Measurements from ENCODE around the gene AMELX.

Gene AMELX

GRCh38 chrX:11265352-11265751 is 27.9 kb upstream of the AMELX start:
- no peak for TF ChIP-seq CTCF (IDR thresholded peaks at IDR 0.05)

GRCh38 chrX:11266573-11267003 is 26.6 kb upstream of the AMELX start:
- no peak for TF ChIP-seq CTCF (IDR thresholded peaks at IDR 0.05)

- TF ChIP-seq CTCF (IDR thresholded peaks at IDR 0.05) = no peak
Observed at GRCh38 chrX:11267425-11267824, 25.8 kb upstream of the AMELX start.

GRCh38 chrX:11269006-11269405 is 24.2 kb upstream of the AMELX start:
- no peak for TF ChIP-seq CTCF (IDR thresholded peaks at IDR 0.05)

- no peak for TF ChIP-seq CTCF (IDR thresholded peaks at IDR 0.05)
Observed at GRCh38 chrX:11269996-11270395, 23.2 kb upstream of the AMELX start.

GRCh38 chrX:11272290-11272689 is 20.9 kb upstream of the AMELX start:
- TF ChIP-seq CTCF (IDR thresholded peaks at IDR 0.05) = no peak

- TF ChIP-seq CTCF (IDR thresholded peaks at IDR 0.05) = no peak
Observed at GRCh38 chrX:11272863-11273262, 20.4 kb upstream of the AMELX start.

GRCh38 chrX:11273544-11273943 is 19.7 kb upstream of the AMELX start:
- no peak for TF ChIP-seq CTCF (IDR thresholded peaks at IDR 0.05)

All from LNCAP (cell line).